Neuron (in vitro differentiated cells): ENCODE results near the gene KCNIP1.

Experiments used
- H2AFZ ChIP-seq: one replicate; pipeline ENCODE4 v1.6.1; 2013; ENCODE audit warnings: low read depth, mild to moderate bottlenecking, inconsistent platforms, low read length, moderate library complexity
- H3K27me3 ChIP-seq: one replicate; pipeline ENCODE4 v1.6.1; 2013; ENCODE audit warnings: low read length; ENCODE audit not compliant: insufficient read depth
- H3K36me3 ChIP-seq: one replicate; pipeline ENCODE4 v1.6.1; 2013; ENCODE audit warnings: low read length; ENCODE audit not compliant: insufficient read depth
- H3K4me1 ChIP-seq: one replicate; pipeline ENCODE4 v1.6.1; 2013; ENCODE audit warnings: low read length; ENCODE audit not compliant: insufficient read depth
- H3K4me3 ChIP-seq: 2 replicates; pipeline ENCODE4 v1.5.1; 2013; ENCODE audit warnings: mild to moderate bottlenecking, low read length, moderate library complexity
- H3K9me3 ChIP-seq: one replicate; pipeline ENCODE4 v1.6.1; 2013; ENCODE audit warnings: low read length

Gene KCNIP1

GRCh38 chr5:170715141-170715540 lies 211.3 kb downstream of the KCNIP1 start:
- no peak overlapping the region for H3K4me3 ChIP-seq
- no peak overlapping the region for H2AFZ ChIP-seq
- H3K36me3 ChIP-seq, result no peaks in the 10 kb centered on the region
- no peaks in the 10 kb centered on the region for H3K9me3 ChIP-seq
- H3K4me1 ChIP-seq, result no peaks in the 10 kb centered on the region
- H3K27me3 ChIP-seq, result peaks cover 6% of the 10 kb centered on the region

GRCh38 chr5:170716396-170716795 lies 212.6 kb downstream of the KCNIP1 start:
- no peaks in the 10 kb centered on the region for H3K9me3 ChIP-seq
- no peak overlapping the region for H2AFZ ChIP-seq
- H3K4me1 ChIP-seq, result no peaks in the 10 kb centered on the region
- H3K27me3 ChIP-seq, result peaks cover 6% of the 10 kb centered on the region
- no peaks in the 10 kb centered on the region for H3K36me3 ChIP-seq
- H3K4me3 ChIP-seq, result no peak overlapping the region

GRCh38 chr5:170719551-170719950 lies 215.7 kb downstream of the KCNIP1 start:
- Histone ChIP-seq H3K9me3 (no peaks in the 10 kb centered on the region), H3K36me3 (no peaks in the 10 kb centered on the region), H2AFZ (no peak overlapping the region), H3K4me3 (no peak overlapping the region), H3K4me1 (no peaks in the 10 kb centered on the region), H3K27me3 (peaks cover 6% of the 10 kb centered on the region)

- Histone ChIP-seq H3K27me3 (peaks cover 6% of the 10 kb centered on the region), H3K36me3 (no peaks in the 10 kb centered on the region), H3K9me3 (no peaks in the 10 kb centered on the region)
Observed at GRCh38 chr5:170720179-170720578, 216.4 kb downstream of the KCNIP1 start.

GRCh38 chr5:170720984-170721383 lies 217.2 kb downstream of the KCNIP1 start:
- H3K4me3 ChIP-seq, result no peak overlapping the region
- peaks cover 6% of the 10 kb centered on the region for H3K27me3 ChIP-seq
- no peaks in the 10 kb centered on the region for H3K36me3 ChIP-seq
- H2AFZ ChIP-seq, result no peak overlapping the region
- no peaks in the 10 kb centered on the region for H3K9me3 ChIP-seq
- H3K4me1 ChIP-seq, result no peaks in the 10 kb centered on the region

More at GRCh38 chr5:170720179-170720578, 216.4 kb downstream of the KCNIP1 start:
- no peaks in the 10 kb centered on the region for H3K4me1 ChIP-seq
- H3K4me3 ChIP-seq, result no peak overlapping the region
- no peak overlapping the region for H2AFZ ChIP-seq

GRCh38 chr5:170721681-170722080 lies 217.9 kb downstream of the KCNIP1 start:
- Histone ChIP-seq H2AFZ (no peak overlapping the region), H3K36me3 (no peaks in the 10 kb centered on the region), H3K27me3 (peaks cover 6% of the 10 kb centered on the region), H3K9me3 (no peaks in the 10 kb centered on the region), H3K4me1 (no peaks in the 10 kb centered on the region), H3K4me3 (no peak overlapping the region)

- Histone ChIP-seq H3K9me3 (no peaks in the 10 kb centered on the region), H3K4me1 (no peaks in the 10 kb centered on the region), H3K4me3 (no peak overlapping the region), H2AFZ (no peak overlapping the region), H3K36me3 (no peaks in the 10 kb centered on the region), H3K27me3 (peaks cover 6% of the 10 kb centered on the region)
Observed at GRCh38 chr5:170722316-170722715, 218.5 kb downstream of the KCNIP1 start.

GRCh38 chr5:170731052-170731451 lies 227.2 kb downstream of the KCNIP1 start:
- H3K4me1 ChIP-seq, result no peaks in the 10 kb centered on the region
- H3K9me3 ChIP-seq, result no peaks in the 10 kb centered on the region
- H2AFZ ChIP-seq, result no peak overlapping the region

GRCh38 chr5:170732685-170733084 lies 228.9 kb downstream of the KCNIP1 start:
- Histone ChIP-seq H3K27me3 (no peaks in the 10 kb centered on the region), H3K9me3 (no peaks in the 10 kb centered on the region), H3K4me3 (no peak overlapping the region), H3K36me3 (no peaks in the 10 kb centered on the region), H3K4me1 (no peaks in the 10 kb centered on the region), H2AFZ (no peak overlapping the region)

More at GRCh38 chr5:170731052-170731451, 227.2 kb downstream of the KCNIP1 start:
- no peaks in the 10 kb centered on the region for H3K27me3 ChIP-seq
- H3K4me3 ChIP-seq, result no peak overlapping the region
- H3K36me3 ChIP-seq, result no peaks in the 10 kb centered on the region

GRCh38 chr5:170736966-170737365 lies 233.1 kb downstream of the KCNIP1 start:
- Histone ChIP-seq H3K4me3 (no peak overlapping the region), H3K36me3 (no peaks in the 10 kb centered on the region), H3K9me3 (no peaks in the 10 kb centered on the region), H3K4me1 (no peaks in the 10 kb centered on the region), H3K27me3 (no peaks in the 10 kb centered on the region), H2AFZ (no peak overlapping the region)

GRCh38 chr5:170737591-170737990 lies 233.8 kb downstream of the KCNIP1 start:
- no peaks in the 10 kb centered on the region for H3K36me3 ChIP-seq
- H2AFZ ChIP-seq, result no peak overlapping the region
- no peak overlapping the region for H3K4me3 ChIP-seq
- no peaks in the 10 kb centered on the region for H3K4me1 ChIP-seq
- no peaks in the 10 kb centered on the region for H3K9me3 ChIP-seq
- no peaks in the 10 kb centered on the region for H3K27me3 ChIP-seq

GRCh38 chr5:170738840-170739239 lies 235.0 kb downstream of the KCNIP1 start:
- Histone ChIP-seq H3K9me3 (no peaks in the 10 kb centered on the region), H3K36me3 (no peaks in the 10 kb centered on the region), H3K27me3 (peaks cover 2% of the 10 kb centered on the region), H3K4me3 (no peak overlapping the region), H3K4me1 (no peaks in the 10 kb centered on the region), H2AFZ (no peak overlapping the region)

- H3K4me3 ChIP-seq, result no peak overlapping the region
- no peak overlapping the region for H2AFZ ChIP-seq
- no peaks in the 10 kb centered on the region for H3K36me3 ChIP-seq
- no peaks in the 10 kb centered on the region for H3K9me3 ChIP-seq
- H3K4me1 ChIP-seq, result no peaks in the 10 kb centered on the region
- H3K27me3 ChIP-seq, result peaks cover 4% of the 10 kb centered on the region
Observed at GRCh38 chr5:170739446-170739845, 235.6 kb downstream of the KCNIP1 start.

- H3K27me3 ChIP-seq, result peaks cover 4% of the 10 kb centered on the region
- H2AFZ ChIP-seq, result no peak overlapping the region
- peaks cover 6% of the 10 kb centered on the region for H3K4me1 ChIP-seq
- H3K9me3 ChIP-seq, result no peaks in the 10 kb centered on the region
- no peak overlapping the region for H3K4me3 ChIP-seq
- no peaks in the 10 kb centered on the region for H3K36me3 ChIP-seq
Observed at GRCh38 chr5:170740551-170741205, 236.9 kb downstream of the KCNIP1 start.
